Gastroesophageal sphincter (tissue), 3 donors: Measurements from ENCODE around the gene STYXL2.

ENCODE experiments used
- EP300 ChIP-seq: sonication (generic); formaldehyde crosslinking; IDR thresholded peaks from one replicate; pipeline ENCODE4 v1.6.1; 2017; ENCODE audit warnings: antibody characterized with exemption, mild to moderate bottlenecking
- POLR2A ChIP-seq, 2 donors: fragments of 450-650 bp; IDR thresholded peaks; one replicate each; pipeline ENCODE4 v1.6.1; 2017; ENCODE audit warnings: antibody characterized with exemption in 2 of 2, mild to moderate bottlenecking in 2 of 2, moderate library complexity in 1 of 2
- POLR2AphosphoS5 ChIP-seq: sonication (generic); formaldehyde crosslinking; IDR thresholded peaks from one replicate; pipeline ENCODE4 v1.6.1; 2017; ENCODE audit warnings: antibody characterized with exemption
- TF ChIP-seq, protein P1 (sequence below), 4 experiments: fragments of 200-600 bp in 2 of 4; fragments of 450-650 bp in 2 of 4; sonication (generic) in 1 of 4; IDR thresholded peaks; one replicate each; pipeline ENCODE4 v1.5.1; 2017 to 2019; ENCODE audit warnings: antibody characterized with exemption in 4 of 4, mild to moderate bottlenecking in 2 of 4, moderate library complexity in 2 of 4

DNA sequence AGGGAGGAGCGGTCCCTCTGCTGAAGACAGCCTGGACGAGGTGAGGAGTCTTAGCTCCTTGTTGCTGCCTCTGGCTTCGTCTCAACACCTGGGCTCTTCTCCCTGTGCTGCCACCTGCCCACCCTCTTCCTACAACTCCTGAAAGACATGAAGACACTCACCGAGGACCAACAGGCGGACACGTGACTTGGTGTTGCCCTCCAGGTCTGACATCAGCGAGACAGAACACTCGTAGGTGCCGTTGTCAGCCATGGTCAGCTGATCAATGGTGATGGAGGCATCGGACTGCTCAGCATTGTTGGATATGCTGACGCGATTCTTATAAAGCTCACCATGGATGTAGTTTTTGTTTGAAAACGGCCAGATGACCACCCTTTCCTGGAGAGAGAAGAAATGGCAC lies 25.1 kb upstream of the STYXL2 start:
- TF ChIP-seq, protein P1, sequence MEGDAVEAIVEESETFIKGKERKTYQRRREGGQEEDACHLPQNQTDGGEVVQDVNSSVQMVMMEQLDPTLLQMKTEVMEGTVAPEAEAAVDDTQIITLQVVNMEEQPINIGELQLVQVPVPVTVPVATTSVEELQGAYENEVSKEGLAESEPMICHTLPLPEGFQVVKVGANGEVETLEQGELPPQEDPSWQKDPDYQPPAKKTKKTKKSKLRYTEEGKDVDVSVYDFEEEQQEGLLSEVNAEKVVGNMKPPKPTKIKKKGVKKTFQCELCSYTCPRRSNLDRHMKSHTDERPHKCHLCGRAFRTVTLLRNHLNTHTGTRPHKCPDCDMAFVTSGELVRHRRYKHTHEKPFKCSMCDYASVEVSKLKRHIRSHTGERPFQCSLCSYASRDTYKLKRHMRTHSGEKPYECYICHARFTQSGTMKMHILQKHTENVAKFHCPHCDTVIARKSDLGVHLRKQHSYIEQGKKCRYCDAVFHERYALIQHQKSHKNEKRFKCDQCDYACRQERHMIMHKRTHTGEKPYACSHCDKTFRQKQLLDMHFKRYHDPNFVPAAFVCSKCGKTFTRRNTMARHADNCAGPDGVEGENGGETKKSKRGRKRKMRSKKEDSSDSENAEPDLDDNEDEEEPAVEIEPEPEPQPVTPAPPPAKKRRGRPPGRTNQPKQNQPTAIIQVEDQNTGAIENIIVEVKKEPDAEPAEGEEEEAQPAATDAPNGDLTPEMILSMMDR (IDR thresholded peaks at IDR 0.05), result no peak
- TF ChIP-seq POLR2AphosphoS5 (no peak), POLR2A (IDR thresholded peaks at IDR 0.05) (no peak), EP300 (no peak)
